ENCODE data around the gene UMAD1. TPM values are rescaled to one million over a fixed set of nuclear protein-coding genes. Genes with fewer than 3 reads are reported as not detected.
"Not testable (repeated sequence)": the region's sequence is repeated elsewhere in the genome, so short reads cannot be mapped to it uniquely, and the experiment has no call there.

The UMAD1 gene
- total and polyA plus RNA-seq, 2 donors from 2014 or later = 18.0 to 20.3 TPM

DNA sequence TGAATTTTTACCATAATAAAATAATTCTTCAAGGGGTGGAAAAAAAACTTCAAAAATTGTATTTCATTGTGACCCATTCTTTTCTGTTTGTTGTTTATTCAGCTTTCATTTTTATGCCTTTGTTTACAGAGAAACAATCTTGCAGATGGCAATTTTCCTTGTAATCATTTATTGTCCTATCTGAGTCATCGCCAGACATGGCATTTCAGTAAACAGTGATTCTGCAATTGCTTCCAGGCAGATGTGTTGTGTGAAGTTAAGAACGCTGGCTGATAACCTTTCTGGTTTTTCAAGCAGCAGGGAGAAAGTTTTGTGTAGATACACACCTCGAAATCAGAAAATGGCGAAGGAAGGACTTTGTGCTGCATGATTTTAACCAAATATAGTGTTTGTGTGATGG lies 158.6 kb downstream of the UMAD1 start:
- no peaks in the 10 kb centered on the region for H3K27me3 ChIP-seq (ENCODE audit: control insufficient read depth, insufficient read depth, low read length)
- TF ChIP-seq, protein P1, sequence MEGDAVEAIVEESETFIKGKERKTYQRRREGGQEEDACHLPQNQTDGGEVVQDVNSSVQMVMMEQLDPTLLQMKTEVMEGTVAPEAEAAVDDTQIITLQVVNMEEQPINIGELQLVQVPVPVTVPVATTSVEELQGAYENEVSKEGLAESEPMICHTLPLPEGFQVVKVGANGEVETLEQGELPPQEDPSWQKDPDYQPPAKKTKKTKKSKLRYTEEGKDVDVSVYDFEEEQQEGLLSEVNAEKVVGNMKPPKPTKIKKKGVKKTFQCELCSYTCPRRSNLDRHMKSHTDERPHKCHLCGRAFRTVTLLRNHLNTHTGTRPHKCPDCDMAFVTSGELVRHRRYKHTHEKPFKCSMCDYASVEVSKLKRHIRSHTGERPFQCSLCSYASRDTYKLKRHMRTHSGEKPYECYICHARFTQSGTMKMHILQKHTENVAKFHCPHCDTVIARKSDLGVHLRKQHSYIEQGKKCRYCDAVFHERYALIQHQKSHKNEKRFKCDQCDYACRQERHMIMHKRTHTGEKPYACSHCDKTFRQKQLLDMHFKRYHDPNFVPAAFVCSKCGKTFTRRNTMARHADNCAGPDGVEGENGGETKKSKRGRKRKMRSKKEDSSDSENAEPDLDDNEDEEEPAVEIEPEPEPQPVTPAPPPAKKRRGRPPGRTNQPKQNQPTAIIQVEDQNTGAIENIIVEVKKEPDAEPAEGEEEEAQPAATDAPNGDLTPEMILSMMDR (IDR thresholded peaks at IDR 0.05; ENCODE audit: borderline replicate concordance, extremely low read depth, insufficient read depth) = no peak
- no peak overlapping the region for H3K27ac ChIP-seq (ENCODE audit: low read depth in 2 of 2, low read length in 2 of 2)
- H3K9ac ChIP-seq (ENCODE audit: low read length in 3 of 3) = no peak overlapping the region
- DNase-seq (no peak), FAIRE-seq (no peak)
- no peaks in the 10 kb centered on the region for H3K4me1 ChIP-seq (ENCODE audit: control insufficient read depth in 2 of 3, insufficient read depth in 2 of 3, low read depth in 1 of 3, low read length in 3 of 3)
- no peaks in the 10 kb centered on the region for H3K9me3 ChIP-seq (ENCODE audit: control insufficient read depth in 2 of 3, insufficient read depth in 1 of 3, low read length in 3 of 3)
- H3K4me3 ChIP-seq (ENCODE audit: low read length in 3 of 3) = no peak overlapping the region
- intact Hi-C loops (cut with DNase I) = no loop called here
- no peaks in the 10 kb centered on the region for H3K36me3 ChIP-seq (ENCODE audit: control insufficient read depth in 2 of 3, insufficient read depth in 3 of 3, low read length in 3 of 3)

DNA sequence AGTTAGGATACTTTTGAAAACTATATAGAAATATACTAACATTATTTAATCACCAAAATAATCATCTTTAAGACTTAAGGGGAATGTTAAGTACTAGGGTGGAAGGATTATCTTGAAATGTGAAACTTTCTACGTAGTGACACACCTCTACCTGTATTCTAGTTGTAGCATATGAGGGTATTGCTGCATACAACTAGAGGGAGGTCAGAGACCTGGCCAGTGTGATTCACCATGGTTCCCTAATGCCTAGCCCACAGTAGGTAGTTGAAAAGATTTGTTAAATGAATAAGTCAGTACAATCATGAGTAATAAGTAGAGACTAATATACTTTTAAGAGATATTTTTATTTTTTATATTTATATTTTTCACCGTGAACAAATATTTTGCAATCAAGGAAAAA lies 162.0 kb downstream of the UMAD1 start:
- DNase-seq (no peak), FAIRE-seq (no peak)
- TF ChIP-seq, protein P1 (IDR thresholded peaks at IDR 0.05; ENCODE audit: borderline replicate concordance, extremely low read depth, insufficient read depth) = no peak
- intact Hi-C loops (cut with DNase I) = no loop called here
- no peak overlapping the region for H3K4me3 ChIP-seq (ENCODE audit: low read length in 3 of 3)
- H3K9me3 ChIP-seq (ENCODE audit: control insufficient read depth in 2 of 3, insufficient read depth in 1 of 3, low read length in 3 of 3) = no peaks in the 10 kb centered on the region
- no peaks in the 10 kb centered on the region for H3K27me3 ChIP-seq (ENCODE audit: control insufficient read depth, insufficient read depth, low read length)
- no peak overlapping the region for H3K27ac ChIP-seq (ENCODE audit: low read depth in 2 of 2, low read length in 2 of 2)
- no peaks in the 10 kb centered on the region for H3K36me3 ChIP-seq (ENCODE audit: control insufficient read depth in 2 of 3, insufficient read depth in 3 of 3, low read length in 3 of 3)
- no peak overlapping the region for H3K9ac ChIP-seq (ENCODE audit: low read length in 3 of 3)
- H3K4me1 ChIP-seq (ENCODE audit: control insufficient read depth in 2 of 3, insufficient read depth in 2 of 3, low read depth in 1 of 3, low read length in 3 of 3) = no peaks in the 10 kb centered on the region

DNA sequence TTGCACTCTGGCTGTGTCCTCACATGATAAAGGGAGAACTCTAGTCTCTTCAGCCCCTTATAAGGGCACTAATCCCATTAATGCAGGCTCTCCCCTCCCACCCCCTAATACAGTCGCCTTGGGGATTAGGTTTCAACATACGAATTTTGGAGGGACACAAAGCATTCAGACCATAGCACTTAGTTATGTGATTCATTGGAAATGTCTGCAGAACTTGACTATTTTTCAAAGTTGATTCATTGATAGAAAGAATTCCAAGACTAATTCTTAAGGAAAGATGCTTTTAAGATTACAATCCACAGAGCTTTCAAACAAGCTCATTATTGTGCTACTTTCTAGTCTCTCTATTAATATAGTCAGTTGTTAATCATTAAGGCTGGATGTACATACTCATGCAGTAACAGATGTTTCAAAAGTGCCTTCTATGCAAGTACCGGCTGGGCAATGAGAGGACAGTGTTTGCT lies 163.2 kb downstream of the UMAD1 start:
- FAIRE-seq = no peak
- intact Hi-C loops (cut with DNase I) = no loop called here
- Histone ChIP-seq H3K9me3 (ENCODE audit: control insufficient read depth in 2 of 3, insufficient read depth in 1 of 3, low read length in 3 of 3) (no peaks in the 10 kb centered on the region), H3K4me3 (ENCODE audit: low read length in 3 of 3) (no peak overlapping the region), H3K4me1 (ENCODE audit: control insufficient read depth in 2 of 3, insufficient read depth in 2 of 3, low read depth in 1 of 3, low read length in 3 of 3) (no peaks in the 10 kb centered on the region), H3K36me3 (ENCODE audit: control insufficient read depth in 2 of 3, insufficient read depth in 3 of 3, low read length in 3 of 3) (no peaks in the 10 kb centered on the region), H3K9ac (ENCODE audit: low read length in 3 of 3) (no peak overlapping the region), H3K27me3 (ENCODE audit: control insufficient read depth, insufficient read depth, low read length) (no peaks in the 10 kb centered on the region), H3K27ac (ENCODE audit: low read depth in 2 of 2, low read length in 2 of 2) (no peak overlapping the region)
- DNase-seq = no peak
- TF ChIP-seq, protein P1 (IDR thresholded peaks at IDR 0.05; ENCODE audit: borderline replicate concordance, extremely low read depth, insufficient read depth) = no peak

DNA sequence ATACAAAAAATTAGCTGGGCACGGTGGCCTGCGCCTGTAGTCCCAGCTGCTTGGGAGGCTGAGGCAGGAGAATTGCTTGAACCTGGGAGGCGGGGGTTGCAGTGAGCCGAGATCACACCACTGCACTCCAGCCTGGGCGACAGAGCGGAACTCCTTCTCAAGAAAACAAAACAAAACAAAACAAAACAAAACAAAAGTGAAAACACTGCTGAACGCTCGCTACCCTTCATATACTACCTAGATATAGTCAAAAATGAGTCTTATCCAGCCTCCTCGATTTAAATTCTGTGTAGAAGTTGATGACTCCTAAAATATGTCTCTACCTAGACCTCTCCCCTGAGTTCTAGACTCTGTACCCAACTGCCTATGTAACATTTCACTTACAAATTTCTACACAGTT lies 164.3 kb downstream of the UMAD1 start:
- FAIRE-seq; H3K9ac ChIP-seq (ENCODE audit: low read length in 3 of 3); H3K36me3 ChIP-seq (ENCODE audit: control insufficient read depth in 2 of 3, insufficient read depth in 3 of 3, low read length in 3 of 3); intact Hi-C loops (cut with DNase I); H3K4me1 ChIP-seq (ENCODE audit: control insufficient read depth in 2 of 3, insufficient read depth in 2 of 3, low read depth in 1 of 3, low read length in 3 of 3); DNase-seq; H3K4me3 ChIP-seq (ENCODE audit: low read length in 3 of 3); H3K9me3 ChIP-seq (ENCODE audit: control insufficient read depth in 2 of 3, insufficient read depth in 1 of 3, low read length in 3 of 3); H3K27ac ChIP-seq (ENCODE audit: low read depth in 2 of 2, low read length in 2 of 2); H3K27me3 ChIP-seq (ENCODE audit: control insufficient read depth, insufficient read depth, low read length): not testable (repeated sequence)
